ENCODE results near the gene UCHL1. TPM values are rescaled to one million over a fixed set of nuclear protein-coding genes. Genes with fewer than 3 reads are reported as not detected.
A peak's percentile ranks its signal among the peaks of the same experiment; 100 is the strongest.

Gene UCHL1
- total RNA-seq, 1 experiment from 2014 or later, result 0.54 TPM

- Histone ChIP-seq H3K9me3 (ENCODE audit: control insufficient read depth in 1 of 2, insufficient read depth in 1 of 2, low read depth in 1 of 2, low read length in 2 of 2) (no peaks in the 10 kb centered on the region), H4K20me1 (ENCODE audit: insufficient read depth) (no peaks in the 10 kb centered on the region), H3K4me3 (replicated peaks in 1 of 2; ENCODE audit: low read depth in 1 of 2, low read length in 2 of 2) (peak overlapping the region; percentile 91 to 92), H3K27ac (ENCODE audit: low read depth, low read length) (no peak overlapping the region; the same call in 1 of the 2 replicates), H3K27me3 (ENCODE audit: insufficient read depth, low read length) (no peaks in the 10 kb centered on the region), H3K79me2 (ENCODE audit: insufficient read depth, low read length) (peaks cover 63% of the 10 kb centered on the region), H3K9ac (ENCODE audit: low read length) (peak overlapping the region; percentile 80), H3K4me1 (ENCODE audit: control insufficient read depth in 1 of 2, insufficient read depth in 2 of 2, low read length in 2 of 2) (peaks cover 48 to 71% of the 10 kb centered on the region in 2 experiments), H3K36me3 (ENCODE audit: control insufficient read depth in 1 of 2, insufficient read depth in 2 of 2, low read length in 2 of 2) (no peaks in the 10 kb centered on the region), H2AFZ (ENCODE audit: low read depth, low read length, poor library complexity, severe bottlenecking) (no peak overlapping the region), H3K9me2 (ENCODE audit: insufficient read depth) (no peaks in the 10 kb centered on the region), H3K4me2 (ENCODE audit: low read length) (peak overlapping the region; percentile 87)
- ATAC-seq (peak; percentile 28), DNase-seq (ENCODE audit: low read depth, low spot score) (no peak)
- ChIA-PET CTCF (interaction anchor here (0.6 to 2.1 kb wide), 4 partner anchors 232 to 304 kb away, joined by 3 to 7 read pairs (median 3); no protein-coding TSS in a partner anchor), POLR2A (interaction anchor here (0.6 to 1.5 kb wide), 2 partner anchors 218 to 232 kb away, joined by 3 to 4 read pairs; no protein-coding TSS in a partner anchor), RAD21 (ENCODE audit: low non-redundant PET in 1 of 2, low total read pairs in 2 of 2, uncharacterized antibody in 2 of 2, unreplicated experiment in 2 of 2) (interaction anchor here (0.7 to 0.9 kb wide), 3 partner anchors 52 to 288 kb away, joined by 3 read pairs; no protein-coding TSS in a partner anchor)
- intact Hi-C loops (cut with micrococcal nuclease), result loop anchor here (10.0 kb wide), 1 partner anchor 478 kb away; no protein-coding TSS in a partner anchor
- TF ChIP-seq YY1 (IDR thresholded peaks at IDR 0.05; ENCODE audit: extremely low read depth, insufficient replicate concordance, low read depth, low read length), result peak; percentile 56
- TF ChIP-seq POLR2AphosphoS5 (IDR thresholded peaks at IDR 0.05; ENCODE audit: low read depth, low read length), result peak; percentile 41; the same call in 1 of the 2 replicates
- TF ChIP-seq, protein P1, sequence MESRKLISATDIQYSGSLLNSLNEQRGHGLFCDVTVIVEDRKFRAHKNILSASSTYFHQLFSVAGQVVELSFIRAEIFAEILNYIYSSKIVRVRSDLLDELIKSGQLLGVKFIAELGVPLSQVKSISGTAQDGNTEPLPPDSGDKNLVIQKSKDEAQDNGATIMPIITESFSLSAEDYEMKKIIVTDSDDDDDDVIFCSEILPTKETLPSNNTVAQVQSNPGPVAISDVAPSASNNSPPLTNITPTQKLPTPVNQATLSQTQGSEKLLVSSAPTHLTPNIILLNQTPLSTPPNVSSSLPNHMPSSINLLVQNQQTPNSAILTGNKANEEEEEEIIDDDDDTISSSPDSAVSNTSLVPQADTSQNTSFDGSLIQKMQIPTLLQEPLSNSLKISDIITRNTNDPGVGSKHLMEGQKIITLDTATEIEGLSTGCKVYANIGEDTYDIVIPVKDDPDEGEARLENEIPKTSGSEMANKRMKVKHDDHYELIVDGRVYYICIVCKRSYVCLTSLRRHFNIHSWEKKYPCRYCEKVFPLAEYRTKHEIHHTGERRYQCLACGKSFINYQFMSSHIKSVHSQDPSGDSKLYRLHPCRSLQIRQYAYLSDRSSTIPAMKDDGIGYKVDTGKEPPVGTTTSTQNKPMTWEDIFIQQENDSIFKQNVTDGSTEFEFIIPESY (IDR thresholded peaks at IDR 0.05; ENCODE audit: extremely low read depth, insufficient replicate concordance, low read length), result no peak
- TF ChIP-seq EZH2phosphoT487 (IDR thresholded peaks at IDR 0.05; ENCODE audit: borderline replicate concordance), result no peak
- TF ChIP-seq EGR1 (IDR thresholded peaks at IDR 0.05; ENCODE audit: low read depth), result no peak
- no peak for TF ChIP-seq SP1 (IDR thresholded peaks at IDR 0.05; ENCODE audit: low read depth)
- TF ChIP-seq ZNF274 (IDR thresholded peaks at IDR 0.05; ENCODE audit: low read depth, low read length), result no peak
- TF ChIP-seq ZFX (IDR thresholded peaks at IDR 0.05), result no peak
- TF ChIP-seq, protein P2, sequence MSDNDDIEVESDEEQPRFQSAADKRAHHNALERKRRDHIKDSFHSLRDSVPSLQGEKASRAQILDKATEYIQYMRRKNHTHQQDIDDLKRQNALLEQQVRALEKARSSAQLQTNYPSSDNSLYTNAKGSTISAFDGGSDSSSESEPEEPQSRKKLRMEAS (IDR thresholded peaks at IDR 0.05), result no peak
- TF ChIP-seq SRF (IDR thresholded peaks at IDR 0.05; ENCODE audit: low read depth), result no peak
- TF ChIP-seq FOSL1 (IDR thresholded peaks at IDR 0.05; ENCODE audit: low read depth), result no peak
- TF ChIP-seq CBX3 (IDR thresholded peaks at IDR 0.05; ENCODE audit: low read depth), result no peak
- TF ChIP-seq, protein P3, sequence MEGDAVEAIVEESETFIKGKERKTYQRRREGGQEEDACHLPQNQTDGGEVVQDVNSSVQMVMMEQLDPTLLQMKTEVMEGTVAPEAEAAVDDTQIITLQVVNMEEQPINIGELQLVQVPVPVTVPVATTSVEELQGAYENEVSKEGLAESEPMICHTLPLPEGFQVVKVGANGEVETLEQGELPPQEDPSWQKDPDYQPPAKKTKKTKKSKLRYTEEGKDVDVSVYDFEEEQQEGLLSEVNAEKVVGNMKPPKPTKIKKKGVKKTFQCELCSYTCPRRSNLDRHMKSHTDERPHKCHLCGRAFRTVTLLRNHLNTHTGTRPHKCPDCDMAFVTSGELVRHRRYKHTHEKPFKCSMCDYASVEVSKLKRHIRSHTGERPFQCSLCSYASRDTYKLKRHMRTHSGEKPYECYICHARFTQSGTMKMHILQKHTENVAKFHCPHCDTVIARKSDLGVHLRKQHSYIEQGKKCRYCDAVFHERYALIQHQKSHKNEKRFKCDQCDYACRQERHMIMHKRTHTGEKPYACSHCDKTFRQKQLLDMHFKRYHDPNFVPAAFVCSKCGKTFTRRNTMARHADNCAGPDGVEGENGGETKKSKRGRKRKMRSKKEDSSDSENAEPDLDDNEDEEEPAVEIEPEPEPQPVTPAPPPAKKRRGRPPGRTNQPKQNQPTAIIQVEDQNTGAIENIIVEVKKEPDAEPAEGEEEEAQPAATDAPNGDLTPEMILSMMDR (IDR thresholded peaks at IDR 0.05 in 2 of 3, conservative IDR thresholded peaks at IDR 0.05 in 1 of 3; ENCODE audit: borderline replicate concordance in 1 of 3, insufficient read depth in 1 of 3, low read depth in 2 of 3, low read length in 2 of 3), result peak in 2 of 3 experiments; percentile 72 to 74; a peak in 4 of 6 replicates
- TF ChIP-seq RAD21 (IDR thresholded peaks at IDR 0.05; ENCODE audit: low read depth), result no peak
- no peak for TF ChIP-seq POLR2A (IDR thresholded peaks at IDR 0.05; ENCODE audit: borderline replicate concordance, extremely low read depth, insufficient read depth, insufficient read length)
- no peak for TF ChIP-seq SIN3A (IDR thresholded peaks at IDR 0.05; ENCODE audit: low read depth)
- no peak for TF ChIP-seq ATF3 (IDR thresholded peaks at IDR 0.05)
- BruUV-seq (replicated peaks), result TSS peak; percentile 44
Observed at GRCh38 chr4:41212616-41213203, 44.0 kb upstream of the UCHL1 start.
